Endothelial cell of umbilical vein (primary cell): ENCODE measurements around the gene POU5F2. TPM values are rescaled to one million over a fixed set of nuclear protein-coding genes. Genes with fewer than 3 reads are reported as not detected.

ENCODE experiments used
- polyA plus RNA-seq, 4 experiments: library from polyadenylated mRNA; depleted of rRNA in 3 of 4; stranded (reverse) in 3 of 4; unstranded in 1 of 4; fragments of >200 nt; gene quantifications; 2 replicates each; pipeline versions ENCODE4 v1.2.1 to v1.2.3, GENCODE V29; 2011 to 2012; ENCODE audit warnings: missing spikeins in 1 of 4
- total RNA-seq: library from RNA; stranded (reverse); gene quantifications from 2 replicates; pipeline ENCODE4 v1.2.3, GENCODE V29; 2021

Gene POU5F2
- total and polyA plus RNA-seq, 2 donors (not counting 3 experiments of a cell fraction or from before 2014, with no cell fraction given): 0.11 to 1.2 TPM

Other genes with a start within 250 kb of the POU5F2 start
- gene NR2F1-AS1, start 160.4 kb downstream of the POU5F2 start, total RNA-seq: 13.8 and 15.2 TPM in 2 replicates
- 2.7 and 4.2 TPM in 2 replicates for gene NR2F1-AS1, start 160.4 kb downstream of the POU5F2 start, polyA plus RNA-seq
- 21.5 and 23.9 TPM in 2 replicates for gene NR2F1, start 158.4 kb downstream of the POU5F2 start, total RNA-seq
- 33.4 and 38.7 TPM in 2 replicates for gene NR2F1, start 158.4 kb downstream of the POU5F2 start, polyA plus RNA-seq